ENCODE measurements around the gene POLR2M.

Gene POLR2M

DNA sequence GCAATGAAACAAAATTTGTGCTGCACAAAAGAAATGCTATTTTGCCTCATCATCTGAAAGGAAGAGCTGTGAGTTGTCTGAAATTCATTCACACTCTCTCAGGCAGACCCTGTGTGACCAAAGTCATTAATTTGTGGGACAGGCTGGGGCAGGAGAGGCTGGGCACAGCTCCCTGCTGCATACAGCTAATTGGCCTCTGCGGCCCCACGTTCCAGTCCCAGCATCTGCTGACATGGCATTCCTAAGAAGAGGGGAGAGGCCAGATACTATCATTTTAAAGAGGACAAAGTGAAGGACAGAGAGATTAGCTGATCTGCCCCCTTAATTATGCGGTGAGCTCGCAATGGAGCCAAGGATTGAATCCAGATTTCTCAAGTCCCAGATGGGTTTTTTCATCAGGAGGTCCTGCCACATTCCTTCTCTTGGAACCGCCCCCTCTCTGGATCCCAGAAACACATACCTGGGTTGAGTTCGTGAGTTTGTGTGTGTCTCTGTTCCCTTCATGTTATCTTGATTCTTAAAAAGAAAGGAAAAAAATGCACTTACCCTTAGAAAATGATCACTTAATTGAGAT lies 25.1 kb downstream of the POLR2M start:
- TF ChIP-seq, protein P1, sequence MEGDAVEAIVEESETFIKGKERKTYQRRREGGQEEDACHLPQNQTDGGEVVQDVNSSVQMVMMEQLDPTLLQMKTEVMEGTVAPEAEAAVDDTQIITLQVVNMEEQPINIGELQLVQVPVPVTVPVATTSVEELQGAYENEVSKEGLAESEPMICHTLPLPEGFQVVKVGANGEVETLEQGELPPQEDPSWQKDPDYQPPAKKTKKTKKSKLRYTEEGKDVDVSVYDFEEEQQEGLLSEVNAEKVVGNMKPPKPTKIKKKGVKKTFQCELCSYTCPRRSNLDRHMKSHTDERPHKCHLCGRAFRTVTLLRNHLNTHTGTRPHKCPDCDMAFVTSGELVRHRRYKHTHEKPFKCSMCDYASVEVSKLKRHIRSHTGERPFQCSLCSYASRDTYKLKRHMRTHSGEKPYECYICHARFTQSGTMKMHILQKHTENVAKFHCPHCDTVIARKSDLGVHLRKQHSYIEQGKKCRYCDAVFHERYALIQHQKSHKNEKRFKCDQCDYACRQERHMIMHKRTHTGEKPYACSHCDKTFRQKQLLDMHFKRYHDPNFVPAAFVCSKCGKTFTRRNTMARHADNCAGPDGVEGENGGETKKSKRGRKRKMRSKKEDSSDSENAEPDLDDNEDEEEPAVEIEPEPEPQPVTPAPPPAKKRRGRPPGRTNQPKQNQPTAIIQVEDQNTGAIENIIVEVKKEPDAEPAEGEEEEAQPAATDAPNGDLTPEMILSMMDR (IDR thresholded peaks at IDR 0.05) = no peak

DNA sequence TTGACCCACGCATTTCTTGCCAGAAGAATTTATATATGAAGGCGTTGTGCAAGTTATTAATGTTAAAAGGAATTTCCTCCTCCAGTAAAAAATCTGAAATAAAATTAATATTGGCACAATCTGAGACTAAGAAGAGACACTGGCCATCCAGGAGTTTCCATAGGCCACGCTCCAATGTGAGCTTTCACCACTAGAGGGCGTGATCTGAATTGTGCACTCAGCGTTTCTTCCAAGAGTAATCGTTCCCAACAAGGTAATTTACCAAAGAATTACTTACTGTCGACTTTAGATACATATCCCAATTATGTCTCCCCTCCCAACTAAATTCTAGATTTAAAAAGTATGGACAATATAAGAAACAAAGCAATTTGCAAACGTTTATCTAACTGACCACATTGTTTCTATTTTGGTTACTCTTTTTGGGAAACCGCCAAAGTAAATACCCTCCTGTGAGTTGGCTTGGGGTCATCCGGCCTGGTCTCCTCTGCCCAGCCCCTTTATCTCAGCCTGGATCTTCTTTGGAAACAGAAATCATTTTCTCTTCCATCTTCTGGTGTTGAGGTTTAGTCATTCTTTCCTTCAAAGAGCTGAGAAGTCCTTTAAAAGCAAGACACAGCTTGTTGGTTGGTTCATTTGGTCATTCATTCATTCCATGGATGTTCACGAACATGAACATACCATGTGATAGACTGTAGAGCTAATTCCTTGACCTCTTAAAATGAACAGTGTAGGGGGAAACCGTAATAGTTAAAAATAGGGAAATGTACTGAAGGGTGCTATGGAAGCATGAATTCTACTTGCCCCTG lies 26.2 kb downstream of the POLR2M start:
- TF ChIP-seq, protein P1 (IDR thresholded peaks at IDR 0.05) = peak; percentile 97

DNA sequence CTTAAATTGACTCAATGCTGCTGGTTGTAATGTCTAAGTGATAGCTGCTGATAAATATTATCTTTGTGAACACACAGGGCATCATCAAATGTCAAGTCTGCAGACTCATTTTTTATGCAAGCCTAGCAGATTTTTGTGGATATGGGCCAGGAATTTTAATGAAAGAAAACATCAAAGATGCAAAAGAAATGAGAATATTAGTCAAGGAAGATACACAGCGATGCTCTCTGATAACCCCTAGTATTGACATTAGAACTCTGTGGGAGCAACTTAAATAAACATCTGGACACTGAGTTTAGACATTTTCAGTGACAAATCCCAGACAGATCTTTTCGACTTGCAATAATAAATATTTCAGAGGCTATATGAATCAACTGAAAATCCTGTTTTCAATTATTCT lies 28.3 kb downstream of the POLR2M start:
- TF ChIP-seq, protein P1 (IDR thresholded peaks at IDR 0.05) = no peak

DNA sequence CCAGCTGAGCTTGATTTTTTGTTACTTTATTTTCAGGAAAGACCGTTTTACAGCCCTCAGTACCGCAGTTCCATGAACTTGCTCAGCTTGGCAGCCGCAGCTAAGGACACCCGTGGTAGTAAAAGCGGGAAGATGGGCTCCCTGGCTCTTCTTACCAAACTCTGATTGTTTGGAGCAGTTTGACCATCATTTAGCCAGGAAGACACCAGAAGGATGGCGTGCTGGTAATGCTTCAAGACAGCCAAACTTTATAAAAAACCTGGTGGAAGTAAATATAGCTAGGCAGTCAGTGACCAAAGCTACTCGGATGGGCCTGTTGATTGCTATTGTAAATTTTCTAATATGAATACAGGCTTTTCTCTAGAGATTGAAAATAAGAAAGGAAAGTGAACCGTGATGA lies 28.9 kb downstream of the POLR2M start:
- TF ChIP-seq, protein P1 (IDR thresholded peaks at IDR 0.05) = no peak

DNA sequence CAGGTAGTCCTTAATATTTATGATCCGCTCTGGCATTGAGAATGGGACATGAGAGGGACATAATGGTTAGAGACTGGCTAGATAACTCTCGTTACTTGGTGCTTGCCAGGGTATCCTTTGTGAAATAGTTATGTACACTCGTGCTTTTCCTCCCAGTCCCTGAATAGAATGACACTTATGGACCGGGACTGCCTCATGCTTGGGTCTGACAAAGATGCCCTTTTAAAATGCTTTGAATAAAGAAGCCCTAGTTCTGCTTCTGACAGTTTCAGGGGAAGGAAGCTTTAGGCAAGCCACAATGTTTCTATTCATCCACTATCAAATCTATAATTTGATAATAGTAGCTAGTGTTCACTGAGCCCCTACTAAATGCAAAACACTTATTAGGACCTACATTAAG lies 29.4 kb downstream of the POLR2M start:
- TF ChIP-seq, protein P1 (IDR thresholded peaks at IDR 0.05) = no peak

DNA sequence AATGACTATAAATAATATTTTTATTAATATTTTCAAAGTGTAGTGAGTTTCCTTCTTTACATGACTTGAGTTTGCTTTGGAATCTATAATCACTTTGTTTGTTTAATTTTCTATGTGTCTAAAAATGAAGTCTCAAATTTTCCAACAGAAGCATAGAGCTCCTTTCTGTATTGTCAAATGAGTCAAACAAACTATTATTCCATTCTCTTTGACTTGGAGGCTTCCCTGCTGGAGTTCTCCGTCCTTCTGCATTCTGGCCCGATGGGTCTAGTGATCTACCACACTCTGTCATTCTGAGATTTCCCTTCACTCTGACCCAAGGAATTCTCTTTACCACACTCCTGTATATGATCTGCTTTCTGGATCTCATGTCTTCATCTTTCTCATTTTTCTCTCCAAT lies 30.1 kb downstream of the POLR2M start:
- TF ChIP-seq, protein P1 (IDR thresholded peaks at IDR 0.05) = no peak

DNA sequence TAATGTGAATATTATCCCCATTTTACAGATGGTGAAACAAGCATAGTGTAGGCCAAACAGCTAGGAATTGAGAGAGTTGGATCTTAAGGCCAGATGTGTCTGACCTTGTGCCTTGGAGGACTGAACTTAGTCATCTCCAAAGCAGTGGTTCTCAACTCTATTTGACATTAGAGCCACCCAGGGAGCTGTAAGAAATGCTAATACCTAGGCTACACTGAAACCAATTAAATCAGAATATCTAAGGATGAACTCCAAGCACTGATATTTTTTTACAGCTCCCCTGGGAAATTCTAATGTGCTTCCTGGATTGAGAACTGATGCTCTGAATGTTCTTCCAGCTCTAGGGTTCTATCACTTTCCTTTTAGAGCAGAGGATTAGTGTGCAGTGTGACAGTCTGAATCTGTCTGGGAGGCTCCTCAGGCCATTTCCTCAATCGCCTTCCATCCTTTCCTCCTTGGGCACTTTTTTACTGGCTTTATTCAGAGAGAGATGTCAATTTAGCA lies 32.3 kb downstream of the POLR2M start:
- TF ChIP-seq, protein P1 (IDR thresholded peaks at IDR 0.05) = no peak
